ENCODE data around the gene SEMA3D. TPM values are rescaled to one million over a fixed set of nuclear protein-coding genes. Genes with fewer than 3 reads are reported as not detected.

SEMA3D gene
- total RNA-seq, 4 donors from 2014 or later = 1.4 to 1.6 (median 1.5) TPM; not detected in 1

- Histone ChIP-seq H3K27ac (peak overlapping the region; percentile 49 to 71 (median 58)), H3K4me1 (peaks cover 0 to 15% (median 7%) of the 10 kb centered on the region in 4 donors), H3K4me3 (peak overlapping the region; percentile 31 to 62 (median 34)), H3K27me3 (peaks cover 42% of the 10 kb centered on the region), H3K9me3 (no peaks in the 10 kb centered on the region), H3K36me3 (no peaks in the 10 kb centered on the region)
- intact Hi-C loops (cut with DNase I; ENCODE audit: low total_unique reads) = loop anchor here (5.0 kb wide), 1 partner anchor 942 kb away; no protein-coding TSS in a partner anchor
- DNase-seq = peak; percentile 9
- 2 to 6% methylated on average over 8 to 36 of the region's 39 CpGs for WGBS, 2 donors (ENCODE audit: low coverage in 1 of 2)
- in situ Hi-C loops (cut with MboI; ENCODE audit: low pct_ligation_motif_present in 1 of 4, low pct_unique_long_range_greater_than_20kb in 1 of 4, low sequenced_read_pairs in 3 of 4) = no loop called here
- TF ChIP-seq CTCF (IDR thresholded peaks at IDR 0.05) = no peak
- TF ChIP-seq POLR2AphosphoS5 (IDR thresholded peaks at IDR 0.05) = no peak
- TF ChIP-seq EP300 (IDR thresholded peaks at IDR 0.05; ENCODE audit: low read depth) = no peak
- no peak for TF ChIP-seq POLR2A (IDR thresholded peaks at IDR 0.05)
Observed at GRCh38 chr7:85185424-85186082, 1.3 kb downstream of the SEMA3D start.

GRCh38 chr7:85184599-85185423, 2.0 kb downstream of the SEMA3D start:
- intact Hi-C loops (cut with DNase I; ENCODE audit: low total_unique reads) (loop anchor here (5.0 kb wide), 1 partner anchor 942 kb away; no protein-coding TSS in a partner anchor), in situ Hi-C loops (cut with MboI; ENCODE audit: low pct_ligation_motif_present in 1 of 4, low pct_unique_long_range_greater_than_20kb in 1 of 4, low sequenced_read_pairs in 3 of 4) (no loop called here)
- peaks cover 0 to 15% (median 7%) of the 10 kb centered on the region in 4 donors for H3K4me1 ChIP-seq
- peaks cover 42% of the 10 kb centered on the region for H3K27me3 ChIP-seq
- peak; percentile 8 for DNase-seq
- no peaks in the 10 kb centered on the region for H3K36me3 ChIP-seq
- WGBS, 2 donors (ENCODE audit: low coverage in 1 of 2) = 36 to 76% methylated on average over 5 to 21 of the region's 21 CpGs
- peak overlapping the region; percentile 49 to 71 (median 58) for H3K27ac ChIP-seq
- H3K9me3 ChIP-seq = no peaks in the 10 kb centered on the region
- no peak for TF ChIP-seq POLR2AphosphoS5 (IDR thresholded peaks at IDR 0.05)
- TF ChIP-seq EP300 (IDR thresholded peaks at IDR 0.05; ENCODE audit: low read depth) = no peak
- no peak for TF ChIP-seq POLR2A (IDR thresholded peaks at IDR 0.05)
- TF ChIP-seq CTCF (IDR thresholded peaks at IDR 0.05) = no peak
- peak overlapping the region in 3 of 4 donors; percentile 31 to 62 (median 35) for H3K4me3 ChIP-seq

GRCh38 chr7:85183296-85183695, 3.6 kb downstream of the SEMA3D start:
- H3K27ac ChIP-seq = no peak overlapping the region
- in situ Hi-C loops (cut with MboI; ENCODE audit: low pct_ligation_motif_present in 1 of 4, low pct_unique_long_range_greater_than_20kb in 1 of 4, low sequenced_read_pairs in 3 of 4) = no loop called here
- H3K9me3 ChIP-seq = no peaks in the 10 kb centered on the region
- TF ChIP-seq EP300 (IDR thresholded peaks at IDR 0.05; ENCODE audit: low read depth) (no peak), POLR2A (IDR thresholded peaks at IDR 0.05) (no peak), CTCF (IDR thresholded peaks at IDR 0.05) (no peak), POLR2AphosphoS5 (IDR thresholded peaks at IDR 0.05) (no peak)
- H3K4me1 ChIP-seq = peaks cover 0 to 15% (median 7%) of the 10 kb centered on the region in 4 donors
- 81 to 83% methylated on average over 3 of the region's 3 CpGs for WGBS, 2 donors (ENCODE audit: low coverage in 1 of 2)
- DNase-seq = no peak
- H3K27me3 ChIP-seq = peaks cover 35% of the 10 kb centered on the region
- H3K36me3 ChIP-seq = no peaks in the 10 kb centered on the region
- no peak overlapping the region for H3K4me3 ChIP-seq
- intact Hi-C loops (cut with DNase I; ENCODE audit: low total_unique reads) = no loop called here

Data from transverse colon (tissue), 4 donors.